ENCODE measurements around the gene PLEKHG3.
A peak's percentile ranks its signal among the peaks of the same experiment; 100 is the strongest.

Gene PLEKHG3

DNA sequence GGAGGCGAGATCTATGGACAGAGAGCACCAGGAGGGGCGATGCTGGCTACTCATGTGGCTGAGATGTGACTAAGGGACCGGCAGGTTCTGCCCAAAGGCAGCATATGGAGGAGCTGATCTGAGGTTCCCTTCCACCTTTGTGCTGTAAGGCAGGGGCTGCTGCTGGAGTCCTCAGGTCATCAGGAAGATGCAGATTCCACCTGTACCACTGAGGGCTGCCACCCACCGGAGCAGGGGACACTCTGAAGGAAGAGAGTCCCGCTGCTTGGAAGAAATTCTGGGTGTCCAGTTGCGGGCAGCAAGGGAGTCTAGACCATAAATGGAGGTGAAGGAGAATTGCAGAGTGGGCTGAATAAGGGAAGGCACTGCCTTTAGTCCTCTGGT is 55.3 kb downstream of the PLEKHG3 start:
- TF ChIP-seq POLR2A (IDR thresholded peaks at IDR 0.05; ENCODE audit: low read depth, low read length), result no peak
- FAIRE-seq, result no peak
- no peak for DNase-seq (ENCODE audit: insufficient read length, low spot score)

DNA sequence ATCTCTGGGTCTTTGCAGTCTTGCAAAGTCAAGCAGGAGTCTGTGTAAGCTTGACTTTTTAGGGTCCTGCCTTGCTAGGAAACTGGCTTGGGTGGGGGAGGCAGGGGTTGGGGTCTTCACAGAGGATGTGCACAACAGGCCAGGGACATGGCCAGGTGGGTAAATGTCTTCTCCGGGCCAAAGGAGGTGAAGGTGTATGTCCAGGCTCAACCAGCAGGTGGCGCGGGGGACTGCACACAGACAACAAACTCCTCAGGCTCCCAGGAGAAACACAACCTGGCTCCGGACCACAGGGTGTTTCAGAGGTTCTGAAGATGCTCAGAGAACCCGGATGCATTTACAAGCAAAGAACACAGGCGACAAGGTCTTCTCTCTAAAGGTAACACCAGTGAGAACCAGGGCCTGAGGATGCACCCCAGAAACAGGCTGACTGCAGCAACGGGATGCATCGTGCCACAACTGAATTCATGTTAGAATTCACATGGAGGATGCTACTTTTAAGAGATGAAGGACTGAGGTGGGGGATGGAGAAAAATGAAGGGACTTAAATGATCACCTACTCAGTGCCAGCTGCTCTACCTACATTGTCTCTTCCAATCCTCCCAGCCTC is 56.0 kb downstream of the PLEKHG3 start:
- FAIRE-seq (no peak), DNase-seq (ENCODE audit: insufficient read length, low spot score) (peak; percentile 63)
- TF ChIP-seq POLR2A (IDR thresholded peaks at IDR 0.05; ENCODE audit: low read depth, low read length), result no peak

DNA sequence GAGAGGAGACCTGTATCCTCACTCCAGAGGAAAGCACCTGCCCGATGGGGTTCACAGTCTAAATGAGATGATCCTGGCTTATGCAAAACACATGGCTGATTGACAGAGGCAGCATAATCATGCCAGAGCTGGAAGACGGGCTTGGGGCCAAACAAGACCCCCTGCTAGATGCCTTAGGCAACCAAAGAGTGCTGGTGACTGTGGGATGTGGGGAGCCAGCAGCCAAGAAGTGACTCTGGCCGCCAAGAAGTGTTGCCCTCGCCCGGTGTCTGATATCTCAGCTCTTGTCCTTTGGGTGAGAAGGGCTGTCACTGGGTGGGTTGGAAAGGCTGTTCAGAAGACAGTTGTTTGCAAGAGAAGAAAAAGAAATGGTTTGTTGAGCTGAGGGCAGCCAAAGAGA is 56.7 kb downstream of the PLEKHG3 start:
- FAIRE-seq, result no peak

DNA sequence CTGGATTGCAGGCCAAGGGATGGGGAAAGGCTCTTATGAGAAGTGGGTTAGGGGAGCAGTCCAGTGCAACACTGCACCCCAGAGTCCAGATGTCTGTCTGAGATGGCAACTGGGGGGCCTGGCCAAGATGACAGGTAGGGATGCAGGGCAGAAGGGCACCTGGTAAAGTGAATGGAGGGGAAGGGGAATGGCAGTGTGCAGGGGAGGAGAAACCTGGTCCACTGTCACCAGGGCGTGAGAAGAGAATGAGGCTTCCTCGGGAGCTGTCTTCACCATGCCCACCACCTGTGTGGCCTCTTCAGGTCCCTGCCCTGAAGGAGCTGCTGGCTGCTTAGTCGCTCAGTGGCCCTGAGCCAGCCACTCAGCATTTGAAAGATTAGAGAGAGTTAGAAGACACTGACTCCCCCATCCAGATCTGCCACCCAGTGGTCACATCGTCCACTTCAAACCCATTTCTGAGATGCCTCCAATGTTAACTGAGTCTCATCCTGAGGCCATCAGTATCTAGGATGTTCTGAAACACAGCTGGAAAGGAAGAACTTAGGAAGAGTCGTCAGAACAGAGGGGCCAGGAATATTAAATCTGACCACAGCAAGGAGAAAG is 57.3 kb downstream of the PLEKHG3 start:
- FAIRE-seq (no peak), DNase-seq (ENCODE audit: insufficient read length, low spot score) (no peak)

More for the DNA sequence above, 56.7 kb downstream of the PLEKHG3 start:
- TF ChIP-seq POLR2A (IDR thresholded peaks at IDR 0.05; ENCODE audit: low read depth, low read length), result no peak
- DNase-seq (ENCODE audit: insufficient read length, low spot score), result no peak

DNA sequence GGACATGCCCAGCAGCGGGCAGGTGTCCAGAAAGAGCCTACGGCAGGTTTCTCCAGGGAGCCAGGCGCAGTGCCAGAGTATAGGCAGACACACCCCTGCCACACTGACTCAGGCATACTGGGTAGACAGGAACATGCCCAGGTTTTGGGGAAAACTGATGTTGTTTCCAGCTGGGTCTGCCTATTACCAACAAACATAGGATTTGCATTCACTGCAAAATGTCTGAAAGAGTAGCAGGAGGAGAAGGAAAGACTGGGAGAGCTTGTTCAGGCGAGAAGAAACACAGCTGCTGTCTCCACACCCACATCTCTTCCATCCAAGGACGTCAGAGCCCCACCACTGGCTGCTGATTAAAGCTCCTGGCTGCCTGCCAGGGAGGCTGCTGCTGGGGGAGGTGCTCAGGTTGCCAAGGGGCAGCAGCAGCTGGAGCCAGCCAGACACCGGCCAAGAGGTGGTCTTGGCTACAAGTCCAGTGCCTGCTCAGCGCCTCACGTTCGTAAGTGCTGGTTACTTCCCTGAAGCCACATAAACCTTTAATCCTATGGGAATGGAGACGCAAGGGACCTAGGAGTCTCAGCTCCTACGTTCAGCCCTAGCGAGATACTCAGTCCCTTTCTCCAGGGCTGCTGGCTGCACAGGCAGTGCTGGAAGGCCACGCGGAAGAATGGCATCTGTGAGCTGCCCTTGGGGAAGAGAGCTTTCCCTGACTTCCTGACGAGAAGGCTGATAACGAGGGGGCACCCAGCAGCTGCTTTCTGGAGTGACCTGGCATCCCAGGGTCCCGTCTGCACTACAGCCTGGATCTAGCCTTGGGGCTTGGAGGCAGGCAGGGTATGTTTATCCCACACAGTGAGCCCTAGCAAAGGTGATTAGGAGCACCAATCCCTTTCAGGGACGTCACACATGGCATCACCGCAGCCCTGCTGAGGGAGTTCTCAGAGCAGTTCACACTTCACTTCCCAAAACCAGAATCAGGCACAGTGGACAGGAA is 58.1 kb downstream of the PLEKHG3 start:
- TF ChIP-seq POLR2A (IDR thresholded peaks at IDR 0.05; ENCODE audit: low read depth, low read length), result no peak
- DNase-seq (ENCODE audit: insufficient read length, low spot score) (peak; percentile 63), FAIRE-seq (peak; percentile 69)

More for the DNA sequence above, 57.3 kb downstream of the PLEKHG3 start:
- TF ChIP-seq POLR2A (IDR thresholded peaks at IDR 0.05; ENCODE audit: low read depth, low read length), result no peak

DNA sequence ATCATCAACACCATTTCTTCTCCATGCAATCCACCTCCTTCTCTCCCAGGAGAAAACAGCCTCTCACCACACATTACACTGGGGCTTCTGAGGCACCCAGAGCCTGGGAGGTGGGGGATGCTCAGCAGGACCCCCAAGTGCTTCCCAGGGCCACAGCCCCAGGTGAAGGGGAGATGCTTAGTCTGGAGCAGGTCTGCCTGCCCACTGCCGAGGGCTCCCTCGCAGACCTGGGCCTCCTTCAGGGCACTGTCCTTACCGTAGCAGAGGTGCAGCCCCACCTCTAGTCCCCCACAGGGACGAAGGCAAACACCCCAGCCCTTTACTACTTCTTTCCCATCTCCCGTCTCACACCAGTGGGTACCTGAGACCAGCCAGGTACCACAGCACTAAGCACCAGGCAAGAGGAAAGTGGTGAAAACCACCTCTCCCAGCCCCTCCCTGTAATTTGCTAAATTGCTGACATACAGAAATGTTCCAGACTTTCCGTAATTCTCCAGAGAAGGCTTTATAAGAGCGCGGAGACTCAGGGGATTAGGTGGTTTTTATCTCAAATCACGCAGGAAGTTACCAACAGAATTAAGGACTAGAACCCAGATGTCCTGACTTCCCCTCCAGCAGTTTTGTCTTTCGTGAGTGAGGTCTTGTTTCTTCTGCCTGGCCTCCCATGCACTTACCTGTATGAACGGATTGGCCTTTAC is 59.0 kb downstream of the PLEKHG3 start:
- DNase-seq (ENCODE audit: insufficient read length, low spot score), result no peak
- FAIRE-seq, result no peak
- TF ChIP-seq POLR2A (IDR thresholded peaks at IDR 0.05; ENCODE audit: low read depth, low read length), result no peak

DNA sequence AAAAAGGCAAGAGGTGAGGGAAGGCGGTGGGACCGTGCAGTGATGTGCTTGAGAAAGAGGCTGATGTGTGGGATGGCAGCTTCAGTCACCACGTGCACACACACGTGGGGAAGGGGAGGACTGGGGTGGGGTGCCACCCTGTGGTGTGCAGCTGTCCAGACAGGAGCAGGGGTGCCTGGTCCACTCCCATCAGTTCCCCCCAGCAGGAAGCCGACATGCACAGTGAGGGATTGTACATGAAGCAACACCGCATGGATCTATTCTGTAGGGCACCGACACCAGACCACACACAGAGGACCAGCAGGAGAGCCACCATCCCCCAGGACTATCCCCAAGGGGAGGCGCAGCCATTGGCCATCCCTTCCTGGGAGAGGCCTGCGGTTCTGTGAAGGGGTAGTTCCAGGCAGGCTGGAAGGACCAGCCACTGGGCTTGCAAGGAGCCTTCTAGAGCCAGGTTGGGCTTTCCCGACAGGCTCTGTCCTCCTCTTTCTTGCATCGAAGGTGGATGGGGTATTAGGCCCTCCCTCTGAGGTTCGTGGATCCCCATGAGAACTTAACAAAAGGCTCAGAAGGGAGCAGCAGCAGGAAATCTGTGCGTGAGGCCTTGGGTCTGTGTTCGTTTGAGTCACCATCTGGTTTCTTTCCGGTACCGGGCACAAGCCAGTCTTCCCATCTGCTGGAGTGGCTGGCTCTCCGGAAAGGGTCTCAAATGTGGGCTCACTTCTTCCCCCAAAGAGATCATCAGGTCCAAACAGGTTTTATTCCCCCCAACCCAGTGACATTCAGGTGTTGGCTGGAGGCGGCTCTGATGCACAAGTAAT is 59.8 kb downstream of the PLEKHG3 start:
- FAIRE-seq (no peak), DNase-seq (ENCODE audit: insufficient read length, low spot score) (no peak)
- no peak for TF ChIP-seq POLR2A (IDR thresholded peaks at IDR 0.05; ENCODE audit: low read depth, low read length)

DNA sequence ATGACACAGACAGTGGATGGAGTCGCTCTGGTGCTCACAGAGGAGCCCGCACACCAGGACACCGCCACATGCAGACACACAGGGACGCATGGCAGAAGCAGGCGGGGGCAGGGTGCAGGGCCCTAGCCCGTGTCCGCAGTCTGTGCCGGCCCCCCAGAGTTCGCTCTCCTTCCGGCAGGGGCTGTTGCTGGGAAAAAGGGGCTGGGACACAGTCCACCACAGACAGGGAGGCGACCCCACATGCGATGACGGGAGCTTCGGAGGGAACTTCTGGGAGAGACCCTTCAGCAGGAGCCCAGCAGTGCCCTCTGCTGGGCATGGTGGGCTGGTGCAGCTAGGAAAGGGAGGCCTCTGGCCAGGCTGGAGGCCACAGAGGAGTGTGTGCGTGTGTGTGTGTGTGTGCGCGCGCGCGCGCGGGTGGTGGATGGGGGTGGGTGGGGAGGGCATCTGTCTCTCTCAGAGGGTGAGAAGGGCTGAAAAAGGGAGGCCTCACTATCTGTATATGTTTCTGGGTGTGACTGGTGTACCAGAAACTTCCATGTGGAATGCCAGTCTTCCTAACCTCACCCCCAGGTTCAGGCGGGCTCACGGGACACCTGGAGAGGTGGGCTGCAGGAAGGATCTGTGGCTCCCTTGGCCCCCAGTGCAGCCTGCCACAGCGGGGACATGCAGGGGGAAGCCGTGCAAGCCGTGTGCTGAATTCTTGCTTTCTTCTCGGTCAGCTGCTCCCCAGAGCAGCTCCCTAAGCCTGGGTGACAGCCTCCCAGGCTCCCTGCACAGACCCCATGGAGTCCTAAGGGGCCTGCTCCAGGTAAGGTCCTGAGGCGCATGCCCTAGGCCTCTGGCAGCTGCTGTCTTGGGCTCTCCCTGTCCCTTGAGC is 60.7 kb downstream of the PLEKHG3 start:
- TF ChIP-seq POLR2A (IDR thresholded peaks at IDR 0.05; ENCODE audit: low read depth, low read length), result no peak
- FAIRE-seq, result no peak
- DNase-seq (ENCODE audit: insufficient read length, low spot score), result peak; percentile 82

DNA sequence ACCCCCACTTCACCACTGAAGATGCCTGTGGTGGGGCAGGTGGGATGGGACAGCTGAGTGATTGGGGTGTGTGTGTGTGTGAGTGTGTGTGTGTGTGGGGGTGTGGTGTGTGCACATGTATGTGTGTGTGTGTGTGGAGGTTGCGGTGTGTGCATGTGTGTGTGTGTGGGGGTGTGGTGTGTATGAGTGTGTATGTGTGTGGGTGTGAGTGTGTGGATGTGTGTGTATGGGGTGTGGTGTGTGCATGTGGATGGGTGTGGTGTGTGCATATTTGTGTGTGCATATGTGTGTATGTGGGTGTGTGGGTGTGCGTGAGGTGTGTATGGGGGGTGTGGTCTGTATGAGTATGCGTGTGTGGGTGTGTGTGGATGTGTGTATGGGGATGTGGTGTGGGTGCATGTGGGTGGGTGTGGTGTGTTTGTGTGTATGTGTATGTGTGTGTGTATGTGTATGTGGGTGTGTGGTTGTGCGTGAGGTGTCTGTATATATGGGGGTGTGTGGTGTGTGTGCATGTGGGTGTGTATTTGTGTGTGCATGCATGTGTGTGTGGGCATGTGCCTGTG is 61.6 kb downstream of the PLEKHG3 start:
- DNase-seq (ENCODE audit: insufficient read length, low spot score), result no peak
- TF ChIP-seq POLR2A (IDR thresholded peaks at IDR 0.05; ENCODE audit: low read depth, low read length), result no peak
- no peak for FAIRE-seq

DNA sequence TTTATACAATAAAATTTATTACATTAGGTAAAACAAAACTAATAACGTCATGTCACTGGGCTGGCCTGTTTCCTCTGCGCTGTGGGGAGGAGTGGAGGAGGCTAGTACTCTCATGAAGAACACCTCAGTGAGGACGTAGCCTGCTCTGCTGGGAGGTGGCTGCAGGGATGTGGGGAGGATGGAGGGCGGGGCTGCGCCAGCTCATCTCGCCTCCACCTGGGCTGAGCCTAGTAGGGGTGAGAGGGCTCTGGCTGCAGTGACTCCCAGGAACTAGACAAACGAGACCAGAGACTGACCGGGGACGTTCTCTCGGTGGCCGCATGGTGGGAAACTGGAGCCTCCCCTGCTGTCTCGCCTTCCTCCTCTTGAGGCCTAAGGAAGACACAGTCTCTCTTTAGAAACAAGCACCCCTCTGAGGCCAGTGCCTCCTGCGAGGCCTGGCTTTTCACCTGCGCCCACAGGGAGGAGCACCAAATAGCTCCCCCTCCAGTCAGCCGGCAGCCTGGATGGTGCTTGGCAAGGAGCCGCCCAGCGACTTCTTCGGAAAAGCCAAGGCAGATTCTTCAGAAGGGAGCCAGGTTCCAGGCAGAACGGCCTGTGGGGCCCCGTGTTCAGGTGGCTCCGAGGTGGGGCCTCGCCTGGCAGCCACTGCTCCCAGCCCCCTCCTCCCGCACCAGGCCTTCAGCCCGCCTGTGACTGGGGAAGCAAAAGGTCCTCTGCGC is 62.4 kb downstream of the PLEKHG3 start:
- DNase-seq (ENCODE audit: insufficient read length, low spot score) (no peak), FAIRE-seq (no peak)
- no peak for TF ChIP-seq POLR2A (IDR thresholded peaks at IDR 0.05; ENCODE audit: low read depth, low read length)

DNA sequence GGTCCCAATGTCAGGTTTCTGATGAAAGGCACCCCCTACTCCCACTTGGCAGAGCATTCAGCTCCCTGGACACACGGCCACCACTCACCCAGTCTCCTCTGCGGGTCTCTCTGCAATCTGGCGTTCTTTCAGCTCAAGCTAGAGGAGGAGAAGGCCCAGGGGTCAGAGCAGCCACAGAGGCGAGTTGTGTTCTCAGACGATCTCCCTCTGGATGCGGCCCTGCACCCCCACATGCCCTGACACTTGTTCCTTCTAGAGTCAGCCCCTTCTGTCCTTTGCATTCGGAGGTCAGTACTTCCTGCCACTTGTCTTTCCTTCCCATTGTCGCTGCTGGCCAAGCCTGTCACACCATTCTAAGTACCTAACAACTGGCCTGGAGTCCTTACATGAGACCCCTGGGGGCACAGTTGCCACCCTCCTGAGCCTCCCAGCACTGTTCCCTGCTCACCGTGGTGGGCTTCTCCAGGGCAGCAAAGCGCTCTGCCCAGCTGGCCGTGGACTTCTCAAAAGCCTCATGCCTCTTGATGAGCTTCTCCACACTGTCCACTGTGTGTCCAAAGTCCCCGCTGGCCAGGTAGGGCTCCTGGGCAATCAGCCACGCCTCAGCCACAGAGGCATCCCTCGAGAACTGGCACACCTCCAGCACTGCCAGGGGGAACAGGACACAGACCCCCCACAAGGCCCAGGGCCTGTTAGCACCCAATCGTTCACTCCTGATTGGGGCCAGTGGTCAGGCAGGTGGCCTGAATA is 63.2 kb downstream of the PLEKHG3 start:
- no peak for TF ChIP-seq POLR2A (IDR thresholded peaks at IDR 0.05; ENCODE audit: low read depth, low read length)
- no peak for DNase-seq (ENCODE audit: insufficient read length, low spot score)
- FAIRE-seq, result no peak
